ENCODE measurements around the gene RAPGEF6.
"Not testable (repeated sequence)": the region's sequence is repeated elsewhere in the genome, so short reads cannot be mapped to it uniquely, and the experiment has no call there.

The RAPGEF6 gene

DNA sequence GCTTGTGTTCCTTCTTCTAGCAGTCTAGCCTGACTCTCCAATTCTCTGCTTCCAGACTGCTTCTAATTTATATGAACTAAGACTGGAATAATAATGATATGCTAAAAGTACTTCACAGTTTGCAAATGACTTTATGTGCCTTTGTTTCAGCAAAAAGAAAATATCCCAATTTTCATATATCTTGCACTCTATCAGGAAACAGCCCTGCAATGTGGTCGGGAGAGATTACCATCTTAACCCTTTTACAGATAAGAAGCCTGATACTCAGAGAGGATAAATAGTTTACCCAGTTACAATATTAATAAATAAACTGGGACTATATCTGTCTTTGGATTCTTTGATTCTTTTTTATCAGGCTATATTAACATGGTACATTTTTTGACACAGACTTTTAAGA is 245.2 kb downstream of the RAPGEF6 start:
- no peak for DNase-seq

DNA sequence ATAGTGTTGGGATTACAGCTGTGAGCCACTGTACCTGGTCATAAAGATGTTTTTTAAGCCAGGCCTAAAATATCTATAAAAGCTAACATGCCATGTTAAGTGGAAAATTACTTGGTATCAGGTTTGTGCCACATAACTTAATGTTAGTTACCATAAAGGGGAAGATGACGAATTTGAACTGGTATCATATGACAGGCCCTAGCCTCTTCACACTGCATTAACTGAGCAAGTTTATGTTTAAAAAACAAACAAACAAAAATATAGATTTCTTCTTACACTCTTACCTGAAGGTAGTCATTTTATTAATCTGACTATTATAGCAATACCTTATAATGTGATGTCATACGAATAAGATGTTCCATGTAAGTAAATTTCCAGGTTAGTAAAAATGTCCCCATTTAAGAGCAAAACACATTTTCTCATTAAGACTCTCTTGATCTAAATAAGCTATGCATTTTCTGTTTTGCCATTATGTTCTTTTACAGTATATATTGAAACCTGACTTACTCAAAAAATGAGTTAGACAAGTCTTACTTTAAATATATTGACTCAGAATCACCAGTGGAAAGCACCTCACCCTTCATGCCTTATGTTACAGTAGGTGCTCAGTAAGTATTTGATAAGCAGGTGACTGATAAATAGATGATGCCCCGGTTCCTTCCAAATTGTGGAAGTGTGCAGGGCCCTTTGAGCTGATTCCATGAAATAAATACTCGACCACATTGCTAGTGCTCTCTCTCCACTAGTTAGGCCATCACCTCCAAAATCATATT is 245.7 kb downstream of the RAPGEF6 start:
- no peak for DNase-seq

DNA sequence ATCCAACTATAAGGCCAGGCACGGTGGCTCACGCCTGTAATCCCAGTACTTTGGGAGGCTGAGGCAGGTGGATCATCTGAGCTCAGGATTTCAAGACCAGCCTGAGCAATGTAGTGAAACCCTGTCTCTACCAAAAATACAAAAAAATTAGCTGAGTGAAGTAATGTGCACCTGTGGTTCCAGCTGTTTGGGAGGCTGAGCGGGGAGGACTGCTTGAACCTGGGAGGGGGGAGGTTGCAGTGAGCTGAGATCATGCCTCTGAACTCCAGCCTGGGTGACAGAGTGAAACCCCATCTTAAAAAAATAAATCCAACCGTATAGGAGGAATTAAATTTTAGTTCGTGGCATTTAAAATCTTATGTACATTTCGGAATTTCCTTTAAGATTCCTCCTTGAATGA is 247.8 kb downstream of the RAPGEF6 start:
- DNase-seq = no peak

GRCh38 chr5:131386779-131387178 is 248.2 kb downstream of the RAPGEF6 start:
- no peak for DNase-seq

- no peak for DNase-seq
Measured at GRCh38 chr5:131386124-131386523, 248.9 kb downstream of the RAPGEF6 start.

DNA sequence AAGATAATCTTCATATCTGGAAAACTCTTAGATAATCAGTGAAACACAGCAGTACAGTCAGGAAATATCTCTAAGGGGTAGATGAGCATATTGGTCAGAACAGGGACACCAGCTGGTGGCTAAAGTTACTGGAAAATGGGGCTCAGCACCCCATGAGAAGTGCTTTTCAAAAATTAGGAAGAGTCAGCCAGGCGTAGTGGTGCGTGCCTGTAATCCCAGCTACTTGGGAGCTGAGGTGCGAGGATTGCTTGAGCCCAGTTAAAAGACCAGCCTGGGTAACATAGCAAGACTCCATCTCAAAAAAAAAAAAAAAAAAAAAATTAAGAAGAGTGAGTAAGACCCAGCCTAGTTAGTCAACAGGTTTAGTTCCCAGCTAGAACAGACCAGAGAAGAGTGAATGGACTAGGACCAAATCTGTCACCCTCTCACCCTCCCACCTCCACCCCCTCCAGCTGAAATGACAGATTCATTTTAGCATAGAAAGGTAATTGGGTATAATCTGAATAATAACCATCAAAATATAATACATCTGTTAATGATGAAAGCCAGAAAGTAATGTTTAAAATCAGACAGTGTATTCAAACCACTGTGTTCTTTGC is 250.3 kb downstream of the RAPGEF6 start:
- DNase-seq = no peak

DNA sequence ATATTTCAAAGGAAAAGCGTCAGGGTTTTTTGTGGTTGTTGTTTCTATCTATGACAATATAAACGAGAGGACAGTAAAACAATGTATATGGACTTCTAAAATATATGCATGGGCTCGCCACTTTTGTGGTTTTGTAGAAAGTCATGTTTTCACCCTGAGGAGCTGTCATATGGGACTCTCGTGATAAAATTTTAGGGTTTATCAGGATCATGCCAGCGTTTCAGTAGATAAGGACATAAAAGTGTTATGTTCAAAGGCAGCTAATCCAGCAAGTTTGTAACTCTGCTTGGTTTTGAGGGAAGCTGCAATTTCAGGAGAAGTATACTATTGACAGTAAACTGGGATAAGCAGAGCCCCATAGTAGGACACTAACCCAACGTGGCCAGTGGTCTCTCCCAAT is 250.9 kb downstream of the RAPGEF6 start:
- no peak for DNase-seq

GRCh38 chr5:131382407-131383395 is 252.3 kb downstream of the RAPGEF6 start:
- DNase-seq = peak in 4 of 51 donors; percentile 25 to 41 (median 28)

- DNase-seq = no peak
Measured at GRCh38 chr5:131381777-131382176, 253.3 kb downstream of the RAPGEF6 start.

DNA sequence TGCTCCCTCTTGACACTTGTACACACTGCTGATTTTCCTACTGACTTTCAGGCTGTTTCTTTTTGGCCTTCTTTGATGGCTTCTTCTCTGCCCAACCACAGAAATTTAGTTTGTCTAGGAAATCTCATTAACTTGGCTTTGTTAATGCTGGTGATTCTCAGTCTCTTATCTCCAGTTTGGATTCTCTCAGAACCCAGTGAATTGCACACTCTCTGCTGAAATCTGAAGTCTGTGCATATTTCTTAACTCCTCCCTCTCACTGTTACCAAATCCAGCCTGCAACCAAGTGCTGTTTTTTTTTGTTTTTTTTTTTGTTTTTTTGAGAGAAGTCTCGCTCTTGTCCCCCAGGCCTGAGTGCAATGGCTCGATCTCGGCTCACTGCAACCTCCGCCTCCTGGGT is 254.0 kb downstream of the RAPGEF6 start:
- no peak for DNase-seq

DNA sequence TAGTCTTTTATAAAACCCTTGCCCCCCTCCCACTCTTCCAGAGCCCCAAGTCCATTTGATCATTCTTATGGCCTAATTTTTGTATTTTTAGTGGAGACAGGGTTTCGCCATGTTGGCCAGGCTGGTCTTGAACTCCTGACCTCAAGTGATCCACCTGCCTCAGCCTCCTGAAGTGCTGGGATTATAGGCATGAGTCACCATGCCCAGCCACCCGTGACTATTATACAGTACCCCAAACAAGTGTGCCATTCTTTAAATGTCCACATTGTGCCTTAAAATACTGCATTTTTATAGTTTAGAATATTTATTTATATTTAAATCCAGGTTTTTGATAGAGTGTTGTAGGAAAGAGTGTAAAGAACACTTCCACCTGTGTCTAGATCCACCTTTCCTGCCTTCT is 254.8 kb downstream of the RAPGEF6 start:
- not testable (repeated sequence) for DNase-seq

GRCh38 chr5:131379723-131380122 is 255.3 kb downstream of the RAPGEF6 start:
- DNase-seq = no peak

GRCh38 chr5:131378721-131379541 is 256.1 kb downstream of the RAPGEF6 start:
- DNase-seq = no peak

DNA sequence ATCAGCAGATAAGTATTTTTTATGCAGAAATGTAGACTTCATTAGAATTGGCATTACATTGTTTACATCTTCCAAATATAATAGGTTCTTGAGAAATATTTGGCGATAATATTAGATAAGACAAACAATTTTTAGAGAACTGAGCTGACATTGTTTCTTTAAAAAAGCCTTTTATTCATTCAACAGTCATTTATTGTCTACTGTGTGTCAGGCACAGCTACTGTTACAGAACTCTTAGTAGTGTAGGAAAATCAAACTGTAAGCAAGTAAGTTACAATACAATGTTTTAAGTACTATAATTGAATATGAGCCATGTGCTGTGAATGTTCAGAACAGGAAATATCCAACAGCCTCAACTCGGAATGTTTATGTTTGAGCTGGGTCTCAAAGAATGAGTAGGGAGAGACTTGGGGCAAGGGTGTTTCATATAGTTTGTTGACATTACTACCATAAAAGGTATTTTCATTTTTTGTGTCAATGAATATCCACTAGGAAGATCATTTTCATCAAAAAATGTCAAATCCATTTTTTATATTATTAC is 257.2 kb downstream of the RAPGEF6 start:
- no peak for DNase-seq

- DNase-seq = no peak
Measured at GRCh38 chr5:131377346-131377745, 257.7 kb downstream of the RAPGEF6 start.

DNA sequence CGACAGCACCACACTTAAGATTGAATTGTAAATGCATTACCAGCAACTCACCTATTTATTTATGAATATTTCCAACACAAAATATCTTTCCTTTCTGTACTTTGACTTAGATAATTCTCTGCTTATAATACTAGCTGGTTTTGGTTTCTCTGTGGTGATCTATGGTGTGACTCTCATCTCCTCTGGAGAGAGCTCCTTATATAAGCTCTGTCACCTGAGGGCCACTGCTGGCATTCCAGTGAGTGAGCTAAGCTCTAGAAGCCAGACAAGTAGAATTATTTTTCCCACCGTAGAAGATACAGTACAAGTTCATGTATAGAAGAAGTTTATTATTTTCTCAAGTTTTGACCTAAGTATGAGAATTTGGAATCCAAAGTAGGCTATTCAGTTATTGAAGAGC is 259.7 kb downstream of the RAPGEF6 start:
- DNase-seq = no peak
